A673 (cell line): ENCODE measurements around the gene PXN. TPM values are rescaled to one million over a fixed set of nuclear protein-coding genes. Genes with fewer than 3 reads are reported as not detected.
A peak's percentile ranks its signal among the peaks of the same experiment; 100 is the strongest.

Experiments used
- BruUV-seq: library from RNA; stranded (reverse); fragments of 400-500 nt; replicated peaks from 2 replicates; lab custom pipeline; 2021; lab: Mats Ljungman, UMichigan
- CTCF ChIA-PET: fragments of 300-600 bp; sonication (Branson Sonifier 250); formaldehyde crosslinking; loops from one replicate; lab custom pipeline; 2022; ENCODE audit warnings: antibody characterized with exemption; lab: Charles Lee
- POLR2A ChIA-PET: fragments of 300-600 bp; sonication (Branson Sonifier 250); formaldehyde crosslinking; loops from one replicate; lab custom pipeline; 2022; ENCODE audit warnings: antibody characterized with exemption; ENCODE audit not compliant: low non-redundant PET; lab: Charles Lee
- DNase-seq: peaks from one replicate; pipeline ENCODE4 v3.0.0-alpha.2; 2015; ENCODE audit warnings: low spot score
- H3K27ac ChIP-seq: fragments of 200-600 bp; sonication (generic); 2 replicates; pipeline ENCODE4 v1.5.1; 2016; ENCODE audit warnings: mixed run types, low read depth, mild to moderate bottlenecking, mixed read lengths, antibody characterized with exemption, low read length; ENCODE audit not compliant: poor library complexity, severe bottlenecking
- H3K27me3 ChIP-seq: fragments of 200-600 bp; sonication (generic); replicated peaks from 2 replicates; pipeline ENCODE4 v1.6.1; 2017; ENCODE audit warnings: mixed run types, low read depth, mild to moderate bottlenecking, mixed read lengths, antibody characterized with exemption, low read length; ENCODE audit not compliant: insufficient read depth, poor library complexity
- H3K36me3 ChIP-seq: fragments of 200-600 bp; sonication (generic); 2 replicates; pipeline ENCODE4 v1.6.1; 2016; ENCODE audit warnings: mixed run types, mild to moderate bottlenecking, mixed read lengths, antibody characterized with exemption, low read length; ENCODE audit not compliant: insufficient read depth, poor library complexity, severe bottlenecking
- H3K4me1 ChIP-seq: fragments of 200-600 bp; sonication (generic); 2 replicates; pipeline ENCODE4 v1.6.1; 2017; ENCODE audit warnings: mixed run types, mild to moderate bottlenecking, mixed read lengths, antibody characterized with exemption, low read length; ENCODE audit not compliant: insufficient read depth, poor library complexity, severe bottlenecking
- H3K4me3 ChIP-seq: fragments of 200-600 bp; sonication (generic); 2 replicates; pipeline ENCODE4 v1.5.1; 2016; ENCODE audit warnings: low read depth, mixed run types, mild to moderate bottlenecking, mixed read lengths, low read length; ENCODE audit not compliant: poor library complexity, severe bottlenecking
- H3K9me3 ChIP-seq: fragments of 200-600 bp; sonication (generic); 2 replicates; pipeline ENCODE4 v1.6.1; 2016; ENCODE audit warnings: mixed run types, low read depth, mild to moderate bottlenecking, mixed read lengths, antibody characterized with exemption, low read length; ENCODE audit not compliant: poor library complexity, severe bottlenecking
- EZH2 ChIP-seq: fragments of 200-600 bp; sonication (generic); IDR thresholded peaks from 2 replicates; pipeline ENCODE4 v1.6.1; 2017; ENCODE audit warnings: borderline replicate concordance, low read depth, mild to moderate bottlenecking, mixed read lengths, antibody characterized with exemption, low read length; ENCODE audit not compliant: poor library complexity, severe bottlenecking
- intact Hi-C: fragments of 100-400 bp; cut with micrococcal nuclease; formaldehyde crosslinking; loops from one replicate; pipeline ENCODE4 v1.10.0; 2022; ENCODE audit not compliant: unreplicated experiment
- total RNA-seq: library from RNA; stranded (reverse); gene quantifications from 2 replicates; pipeline ENCODE4 v1.2.3, GENCODE V29; 2021
- TF ChIP-seq, protein P1 (sequence below): fragments of 300-800, 200-600 bp; sonication (generic); conservative IDR thresholded peaks from 2 replicates; pipeline ENCODE4 v1.5.1; 2017; ENCODE audit warnings: low read depth, mild to moderate bottlenecking, antibody characterized with exemption, low read length, moderate library complexity, mixed read lengths

PXN gene
- total RNA-seq, 1 experiment from 2014 or later, result 127 TPM

GRCh38 chr12:120204171-120204570 is 61.4 kb downstream of the PXN start:
- no peak overlapping the region for H3K27ac ChIP-seq
- peaks cover 11% of the 10 kb centered on the region for H3K4me1 ChIP-seq
- intact Hi-C loops, result no loop called here
- peaks cover 14% of the 10 kb centered on the region for H3K36me3 ChIP-seq
- ChIA-PET POLR2A (no interaction called here), CTCF (no interaction called here)
- H3K27me3 ChIP-seq, result no peaks in the 10 kb centered on the region
- no peak for TF ChIP-seq EZH2
- TF ChIP-seq, protein P1, sequence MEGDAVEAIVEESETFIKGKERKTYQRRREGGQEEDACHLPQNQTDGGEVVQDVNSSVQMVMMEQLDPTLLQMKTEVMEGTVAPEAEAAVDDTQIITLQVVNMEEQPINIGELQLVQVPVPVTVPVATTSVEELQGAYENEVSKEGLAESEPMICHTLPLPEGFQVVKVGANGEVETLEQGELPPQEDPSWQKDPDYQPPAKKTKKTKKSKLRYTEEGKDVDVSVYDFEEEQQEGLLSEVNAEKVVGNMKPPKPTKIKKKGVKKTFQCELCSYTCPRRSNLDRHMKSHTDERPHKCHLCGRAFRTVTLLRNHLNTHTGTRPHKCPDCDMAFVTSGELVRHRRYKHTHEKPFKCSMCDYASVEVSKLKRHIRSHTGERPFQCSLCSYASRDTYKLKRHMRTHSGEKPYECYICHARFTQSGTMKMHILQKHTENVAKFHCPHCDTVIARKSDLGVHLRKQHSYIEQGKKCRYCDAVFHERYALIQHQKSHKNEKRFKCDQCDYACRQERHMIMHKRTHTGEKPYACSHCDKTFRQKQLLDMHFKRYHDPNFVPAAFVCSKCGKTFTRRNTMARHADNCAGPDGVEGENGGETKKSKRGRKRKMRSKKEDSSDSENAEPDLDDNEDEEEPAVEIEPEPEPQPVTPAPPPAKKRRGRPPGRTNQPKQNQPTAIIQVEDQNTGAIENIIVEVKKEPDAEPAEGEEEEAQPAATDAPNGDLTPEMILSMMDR, result no peak
- BruUV-seq, result no TSS peak
- no peak overlapping the region for H3K4me3 ChIP-seq
- DNase-seq, result peak; percentile 76
- no peaks in the 10 kb centered on the region for H3K9me3 ChIP-seq

DNA sequence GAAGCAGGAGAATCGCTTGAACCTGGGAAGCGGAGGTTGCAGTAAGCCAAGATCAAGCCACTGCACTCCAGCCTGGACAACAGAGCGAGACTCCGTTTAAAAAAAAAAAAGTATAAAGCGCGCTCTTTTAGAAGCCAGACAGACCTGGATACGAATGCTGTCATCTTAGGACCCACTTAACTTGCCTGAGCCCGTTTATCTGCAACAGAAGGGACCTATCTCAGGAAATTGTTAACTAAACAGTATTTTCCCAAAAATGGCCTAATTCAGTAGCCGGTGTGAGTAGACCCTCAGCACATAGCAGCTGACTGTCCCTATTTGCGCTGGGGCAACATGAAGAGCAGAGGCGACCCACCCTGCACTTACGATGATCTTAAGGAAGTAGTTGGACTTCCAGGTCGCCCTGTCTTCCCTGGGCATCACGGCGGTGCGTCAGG is 65.1 kb downstream of the PXN start:
- Histone ChIP-seq H3K4me1 (peaks cover 17% of the 10 kb centered on the region), H3K36me3 (peaks cover 48% of the 10 kb centered on the region), H3K4me3 (peak overlapping the region; percentile 97), H3K9me3 (no peaks in the 10 kb centered on the region), H3K27ac (peak overlapping the region; percentile 95), H3K27me3 (no peaks in the 10 kb centered on the region)
- TF ChIP-seq, protein P1, result no peak
- TF ChIP-seq EZH2, result no peak
- POLR2A ChIA-PET, result interaction anchor here (0.5 to 1.3 kb wide), 6 partner anchors 33 to 333 kb away, joined by 3 to 27 read pairs (median 7); partner anchors contain the start of genes RNU4-1, RNU4-2 and SIRT4
- intact Hi-C loops, result no loop called here
- BruUV-seq, result TSS peak; percentile 51
- DNase-seq, result no peak
- CTCF ChIA-PET, result interaction anchor here (1.0 to 1.3 kb wide), 3 partner anchors 14 to 45 kb away, joined by 3 to 4 read pairs (median 3); no protein-coding TSS in a partner anchor

GRCh38 chr12:120199595-120200306 is 65.8 kb downstream of the PXN start:
- ChIA-PET POLR2A (interaction anchor here (0.5 to 0.7 kb wide), 3 partner anchors 32 to 383 kb away, joined by 3 to 14 read pairs (median 4); no protein-coding TSS in a partner anchor), CTCF (no interaction called here)
- Histone ChIP-seq H3K36me3 (peaks cover 48% of the 10 kb centered on the region), H3K9me3 (no peaks in the 10 kb centered on the region), H3K27me3 (no peaks in the 10 kb centered on the region), H3K27ac (peak overlapping the region; percentile 95), H3K4me1 (peaks cover 22% of the 10 kb centered on the region), H3K4me3 (peak overlapping the region; percentile 97)
- TF ChIP-seq EZH2, result no peak
- TF ChIP-seq, protein P1, result no peak
- intact Hi-C loops, result no loop called here
- no TSS peak for BruUV-seq
- no peak for DNase-seq
